Measurements from ENCODE around the gene BGLAP. TPM values are rescaled to one million over a fixed set of nuclear protein-coding genes. Genes with fewer than 3 reads are reported as not detected.

BGLAP gene
- total RNA-seq, 3 donors from 2014 or later (not counting 1 experiment from before 2014, with no cell fraction given): 0.45 to 1.6 (median 1.1) TPM

- WGBS (ENCODE audit: insufficient coverage): 78% methylated on average over 7 of the region's 7 CpGs
- no peaks in the 10 kb centered on the region for H3K36me3 Mint-ChIP-seq
Observed at GRCh38 chr1:156228501-156228900, 13.5 kb upstream of the BGLAP start.

GRCh38 chr1:156229809-156230472, 12.0 kb upstream of the BGLAP start:
- H3K9me3 Mint-ChIP-seq: no peaks in the 10 kb centered on the region
- DNase-seq (no peak), ATAC-seq (no peak)
- Histone ChIP-seq H3K27me3 (ENCODE audit: control insufficient read depth, insufficient read depth, low read length) (no peaks in the 10 kb centered on the region), H3K27ac (ENCODE audit: low read length) (no peak overlapping the region), H3K36me3 (ENCODE audit: control insufficient read depth, insufficient read depth, low read length) (peaks cover 19% of the 10 kb centered on the region), H3K4me1 (ENCODE audit: control insufficient read depth, insufficient read depth, low read length) (peaks cover 4% of the 10 kb centered on the region), H3K9me3 (ENCODE audit: control insufficient read depth, insufficient read depth, low read length) (no peaks in the 10 kb centered on the region), H3K4me3 (ENCODE audit: low read length) (no peak overlapping the region)
- no peak overlapping the region for H3K4me3 Mint-ChIP-seq
- H3K4me1 Mint-ChIP-seq: peaks cover 0 to 10% of the 10 kb centered on the region in 2 donors
- 96% methylated on average over 11 of the region's 11 CpGs for WGBS (ENCODE audit: insufficient coverage)
- TF ChIP-seq CTCF (IDR thresholded peaks at IDR 0.05): no peak
- intact Hi-C loops (cut with micrococcal nuclease): no loop called here
- H3K36me3 Mint-ChIP-seq: no peaks in the 10 kb centered on the region
- no peaks in the 10 kb centered on the region for H3K27me3 Mint-ChIP-seq (ENCODE audit: low read depth in 2 of 2)
- no peak overlapping the region for H3K27ac Mint-ChIP-seq

More at GRCh38 chr1:156228501-156228900, 13.5 kb upstream of the BGLAP start:
- ATAC-seq (no peak), DNase-seq (no peak)
- no peak for TF ChIP-seq CTCF (IDR thresholded peaks at IDR 0.05)
- H3K27ac ChIP-seq (ENCODE audit: low read length): no peak overlapping the region
- H3K27ac Mint-ChIP-seq: no peak overlapping the region
- H3K36me3 ChIP-seq (ENCODE audit: control insufficient read depth, insufficient read depth, low read length): peaks cover 13% of the 10 kb centered on the region
- no peaks in the 10 kb centered on the region for H3K9me3 ChIP-seq (ENCODE audit: control insufficient read depth, insufficient read depth, low read length)
- no peaks in the 10 kb centered on the region for H3K9me3 Mint-ChIP-seq
- intact Hi-C loops (cut with micrococcal nuclease): no loop called here
- no peak overlapping the region for H3K4me3 ChIP-seq (ENCODE audit: low read length)
- H3K27me3 Mint-ChIP-seq (ENCODE audit: low read depth in 2 of 2): no peaks in the 10 kb centered on the region
- peaks cover 0 to 10% of the 10 kb centered on the region in 2 donors for H3K4me1 Mint-ChIP-seq
- no peak overlapping the region for H3K4me3 Mint-ChIP-seq
- H3K27me3 ChIP-seq (ENCODE audit: control insufficient read depth, insufficient read depth, low read length): no peaks in the 10 kb centered on the region
- H3K4me1 ChIP-seq (ENCODE audit: control insufficient read depth, insufficient read depth, low read length): peaks cover 4% of the 10 kb centered on the region

GRCh38 chr1:156230473-156230837, 11.5 kb upstream of the BGLAP start:
- Mint-ChIP-seq H3K9me3 (no peaks in the 10 kb centered on the region), H3K27me3 (ENCODE audit: low read depth in 2 of 2) (no peaks in the 10 kb centered on the region), H3K36me3 (no peaks in the 10 kb centered on the region), H3K27ac (no peak overlapping the region), H3K4me1 (peaks cover 0 to 6% of the 10 kb centered on the region in 2 donors), H3K4me3 (no peak overlapping the region)
- Histone ChIP-seq H3K4me1 (ENCODE audit: control insufficient read depth, insufficient read depth, low read length) (peaks cover 2% of the 10 kb centered on the region), H3K27me3 (ENCODE audit: control insufficient read depth, insufficient read depth, low read length) (no peaks in the 10 kb centered on the region), H3K9me3 (ENCODE audit: control insufficient read depth, insufficient read depth, low read length) (no peaks in the 10 kb centered on the region), H3K4me3 (ENCODE audit: low read length) (no peak overlapping the region), H3K27ac (ENCODE audit: low read length) (no peak overlapping the region), H3K36me3 (ENCODE audit: control insufficient read depth, insufficient read depth, low read length) (peaks cover 19% of the 10 kb centered on the region)
- DNase-seq (no peak), ATAC-seq (no peak)
- TF ChIP-seq CTCF (IDR thresholded peaks at IDR 0.05): no peak
- 91% methylated on average over 1 of the region's 1 CpG for WGBS (ENCODE audit: insufficient coverage)
- intact Hi-C loops (cut with micrococcal nuclease): no loop called here
